SK-N-SH treated with all-trans-retinoic acid at 6 μM for 48 hours (cell line): ENCODE data around the gene GPR137C.

ENCODE experiments used
- CSDC2 ChIP-seq: fragments of 250-450 bp; sonication (Bioruptor Pico); IDR thresholded peaks from 2 replicates; pipeline ENCODE4 v1.5.0; 2020; ENCODE audit warnings: mild to moderate bottlenecking, moderate library complexity
- ESRRG ChIP-seq: fragments of 250-450 bp; sonication (Bioruptor Pico); IDR thresholded peaks from 2 replicates; pipeline ENCODE4 v1.6.1; 2021; ENCODE audit warnings: mild to moderate bottlenecking
- GLIS3 ChIP-seq: fragments of 250-450 bp; sonication (Bioruptor Pico); IDR thresholded peaks from 2 replicates; pipeline ENCODE4 v1.5.0; 2020; ENCODE audit warnings: mild to moderate bottlenecking, moderate library complexity
- TOX ChIP-seq: fragments of 250-450 bp; sonication (Bioruptor Pico); IDR thresholded peaks from 2 replicates; pipeline ENCODE4 v1.8.0; 2021; ENCODE audit warnings: mild to moderate bottlenecking, moderate library complexity, borderline replicate concordance
- ZC3H10 ChIP-seq: fragments of 250-450 bp; sonication (Bioruptor Pico); IDR thresholded peaks from 2 replicates; pipeline ENCODE4 v1.5.1; 2021; ENCODE audit warnings: mild to moderate bottlenecking, moderate library complexity
- ZFP30 ChIP-seq: fragments of 450-650 bp; formaldehyde crosslinking; IDR thresholded peaks from 2 replicates; pipeline ENCODE4 v1.5.0; 2022; ENCODE audit warnings: mild to moderate bottlenecking, moderate library complexity
- TF ChIP-seq, protein P1 (sequence below): fragments of 250-450 bp; sonication (Bioruptor Pico); IDR thresholded peaks from 2 replicates; pipeline ENCODE4 v1.8.0; 2020; ENCODE audit warnings: mild to moderate bottlenecking, moderate library complexity, borderline replicate concordance

DNA sequence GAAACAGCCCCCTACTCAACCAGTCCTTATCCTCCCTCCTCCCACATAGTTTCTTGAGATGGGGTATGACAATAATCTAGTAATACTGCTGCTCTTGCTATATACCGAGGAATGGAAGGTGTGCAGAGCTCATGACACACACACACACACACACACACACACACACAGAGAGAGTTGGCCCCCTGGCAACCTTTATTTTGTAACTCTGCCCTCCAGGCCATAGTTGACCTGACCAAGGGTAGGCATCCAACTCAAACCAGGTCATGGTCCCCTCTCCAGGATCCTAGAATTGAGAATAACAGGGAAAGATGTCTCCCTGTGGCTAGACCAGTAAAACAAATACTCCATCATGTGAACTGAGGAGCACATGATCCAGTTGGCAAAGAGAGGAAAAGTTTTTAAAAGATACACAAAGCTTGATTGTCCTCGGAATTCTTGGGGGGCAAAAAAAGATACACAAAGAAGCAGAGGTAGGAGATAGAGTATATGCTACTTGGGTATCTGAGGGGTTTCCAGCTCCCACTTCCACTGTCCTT, 131.4 kb downstream of the GPR137C start:
- TF ChIP-seq TOX (CRISPR knock-in tag) (no peak), ESRRG (CRISPR knock-in tag) (no peak), ZFP30 (CRISPR knock-in tag) (no peak), ZC3H10 (CRISPR knock-in tag) (no peak), GLIS3 (no peak), CSDC2 (no peak)
- TF ChIP-seq, protein P1, sequence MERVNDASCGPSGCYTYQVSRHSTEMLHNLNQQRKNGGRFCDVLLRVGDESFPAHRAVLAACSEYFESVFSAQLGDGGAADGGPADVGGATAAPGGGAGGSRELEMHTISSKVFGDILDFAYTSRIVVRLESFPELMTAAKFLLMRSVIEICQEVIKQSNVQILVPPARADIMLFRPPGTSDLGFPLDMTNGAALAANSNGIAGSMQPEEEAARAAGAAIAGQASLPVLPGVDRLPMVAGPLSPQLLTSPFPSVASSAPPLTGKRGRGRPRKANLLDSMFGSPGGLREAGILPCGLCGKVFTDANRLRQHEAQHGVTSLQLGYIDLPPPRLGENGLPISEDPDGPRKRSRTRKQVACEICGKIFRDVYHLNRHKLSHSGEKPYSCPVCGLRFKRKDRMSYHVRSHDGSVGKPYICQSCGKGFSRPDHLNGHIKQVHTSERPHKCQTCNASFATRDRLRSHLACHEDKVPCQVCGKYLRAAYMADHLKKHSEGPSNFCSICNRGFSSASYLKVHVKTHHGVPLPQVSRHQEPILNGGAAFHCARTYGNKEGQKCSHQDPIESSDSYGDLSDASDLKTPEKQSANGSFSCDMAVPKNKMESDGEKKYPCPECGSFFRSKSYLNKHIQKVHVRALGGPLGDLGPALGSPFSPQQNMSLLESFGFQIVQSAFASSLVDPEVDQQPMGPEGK = no peak
